PFSK-1 (cell line): ENCODE measurements around the gene IFI27L1.

Source experiments
- POLR2AphosphoS5 ChIP-seq: IDR thresholded peaks from 2 replicates; pipeline ENCODE4 v1.6.1; 2012; ENCODE audit warnings: low read depth, mild to moderate bottlenecking, control low read depth, low read length, moderate library complexity
- SIN3A ChIP-seq: IDR thresholded peaks from 2 replicates; pipeline ENCODE4 v1.6.1; 2012; ENCODE audit warnings: mild to moderate bottlenecking, low read length, moderate library complexity, borderline replicate concordance; ENCODE audit not compliant: insufficient read depth
- TF ChIP-seq, protein P1 (sequence below), 2 experiments: IDR thresholded peaks; 2 replicates each; pipeline versions ENCODE4 v1.6.1 to v1.8.0; 2011 to 2012; ENCODE audit warnings: low read depth in 2 of 2, low read length in 2 of 2, control low read depth in 1 of 2, inconsistent platforms in 1 of 2, mild to moderate bottlenecking in 1 of 2, moderate library complexity in 1 of 2; ENCODE audit not compliant: insufficient read depth in 1 of 2

DNA sequence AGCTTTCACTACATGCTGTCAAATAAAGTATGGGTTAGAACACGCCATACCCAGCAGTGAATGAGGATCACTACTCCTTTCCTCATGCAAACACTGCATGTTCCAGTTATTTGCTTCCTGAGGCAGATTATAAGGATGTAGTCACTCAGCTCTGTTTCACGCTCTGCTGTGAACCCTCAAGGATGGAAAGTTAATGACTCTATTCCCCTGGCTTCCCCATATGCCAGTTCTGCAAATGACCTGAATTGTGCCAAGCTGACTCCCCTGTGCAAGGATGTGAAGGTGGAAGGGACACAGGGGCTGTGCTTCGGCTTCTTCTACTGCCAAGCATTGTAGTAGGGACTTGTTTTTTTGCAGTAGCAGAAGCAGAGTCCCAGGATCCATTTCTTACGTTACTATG lies 6.8 kb downstream of the IFI27L1 start:
- TF ChIP-seq, protein P1, sequence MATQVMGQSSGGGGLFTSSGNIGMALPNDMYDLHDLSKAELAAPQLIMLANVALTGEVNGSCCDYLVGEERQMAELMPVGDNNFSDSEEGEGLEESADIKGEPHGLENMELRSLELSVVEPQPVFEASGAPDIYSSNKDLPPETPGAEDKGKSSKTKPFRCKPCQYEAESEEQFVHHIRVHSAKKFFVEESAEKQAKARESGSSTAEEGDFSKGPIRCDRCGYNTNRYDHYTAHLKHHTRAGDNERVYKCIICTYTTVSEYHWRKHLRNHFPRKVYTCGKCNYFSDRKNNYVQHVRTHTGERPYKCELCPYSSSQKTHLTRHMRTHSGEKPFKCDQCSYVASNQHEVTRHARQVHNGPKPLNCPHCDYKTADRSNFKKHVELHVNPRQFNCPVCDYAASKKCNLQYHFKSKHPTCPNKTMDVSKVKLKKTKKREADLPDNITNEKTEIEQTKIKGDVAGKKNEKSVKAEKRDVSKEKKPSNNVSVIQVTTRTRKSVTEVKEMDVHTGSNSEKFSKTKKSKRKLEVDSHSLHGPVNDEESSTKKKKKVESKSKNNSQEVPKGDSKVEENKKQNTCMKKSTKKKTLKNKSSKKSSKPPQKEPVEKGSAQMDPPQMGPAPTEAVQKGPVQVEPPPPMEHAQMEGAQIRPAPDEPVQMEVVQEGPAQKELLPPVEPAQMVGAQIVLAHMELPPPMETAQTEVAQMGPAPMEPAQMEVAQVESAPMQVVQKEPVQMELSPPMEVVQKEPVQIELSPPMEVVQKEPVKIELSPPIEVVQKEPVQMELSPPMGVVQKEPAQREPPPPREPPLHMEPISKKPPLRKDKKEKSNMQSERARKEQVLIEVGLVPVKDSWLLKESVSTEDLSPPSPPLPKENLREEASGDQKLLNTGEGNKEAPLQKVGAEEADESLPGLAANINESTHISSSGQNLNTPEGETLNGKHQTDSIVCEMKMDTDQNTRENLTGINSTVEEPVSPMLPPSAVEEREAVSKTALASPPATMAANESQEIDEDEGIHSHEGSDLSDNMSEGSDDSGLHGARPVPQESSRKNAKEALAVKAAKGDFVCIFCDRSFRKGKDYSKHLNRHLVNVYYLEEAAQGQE (IDR thresholded peaks at IDR 0.05; ENCODE audit: insufficient read depth in 1 of 2, low read depth in 2 of 2, low read length in 2 of 2) = no peak
- TF ChIP-seq POLR2AphosphoS5 (no peak), SIN3A (no peak)
